Activated CD8-positive, alpha-beta memory T cell treated with anti-CD3 and anti-CD28 coated beads for 24 hours (primary cell): ENCODE results near the gene P4HA2.

Source experiments
- DNase-seq: peaks from one replicate; pipeline ENCODE4 v3.0.0-alpha.2; 2020

P4HA2 gene

GRCh38 chr5:132221781-132222648 lies 5.6 kb downstream of the P4HA2 start:
- no peak for DNase-seq

- no peak for DNase-seq
Observed at GRCh38 chr5:132220491-132220890, 7.2 kb downstream of the P4HA2 start.

GRCh38 chr5:132219981-132220380 lies 7.7 kb downstream of the P4HA2 start:
- DNase-seq = no peak

GRCh38 chr5:132219289-132219970 lies 8.2 kb downstream of the P4HA2 start:
- DNase-seq = no peak

GRCh38 chr5:132218321-132218720 lies 9.3 kb downstream of the P4HA2 start:
- DNase-seq = no peak

GRCh38 chr5:132215329-132215728 lies 12.3 kb downstream of the P4HA2 start:
- no peak for DNase-seq

GRCh38 chr5:132214491-132214890 lies 13.2 kb downstream of the P4HA2 start:
- DNase-seq = no peak

- DNase-seq = no peak
Observed at GRCh38 chr5:132213666-132214065, 14.0 kb downstream of the P4HA2 start.

GRCh38 chr5:132211787-132212186 lies 15.9 kb downstream of the P4HA2 start:
- no peak for DNase-seq

- DNase-seq = no peak
Observed at GRCh38 chr5:132210944-132211343, 16.7 kb downstream of the P4HA2 start.

GRCh38 chr5:132209901-132210545 lies 17.6 kb downstream of the P4HA2 start:
- DNase-seq = no peak

- no peak for DNase-seq
Observed at GRCh38 chr5:132209131-132209530, 18.5 kb downstream of the P4HA2 start.

GRCh38 chr5:132207778-132208177 lies 19.9 kb downstream of the P4HA2 start:
- no peak for DNase-seq

- no peak for DNase-seq
Observed at GRCh38 chr5:132206782-132207181, 20.9 kb downstream of the P4HA2 start.

- DNase-seq = peak; percentile 15
Observed at GRCh38 chr5:132205385-132206125, 22.1 kb downstream of the P4HA2 start.

GRCh38 chr5:132204371-132205135 lies 23.1 kb downstream of the P4HA2 start:
- peak; percentile 47 for DNase-seq

- DNase-seq = peak; percentile 33
Observed at GRCh38 chr5:132203916-132204315, 23.7 kb downstream of the P4HA2 start.

- peak; percentile 24 for DNase-seq
Observed at GRCh38 chr5:132203464-132203818, 24.2 kb downstream of the P4HA2 start.

- peak; percentile 28 for DNase-seq
Observed at GRCh38 chr5:132202711-132203463, 24.8 kb downstream of the P4HA2 start.

- DNase-seq = peak; percentile 30
Observed at GRCh38 chr5:132199116-132199680, 28.5 kb downstream of the P4HA2 start.

- peak; percentile 24 for DNase-seq
Observed at GRCh38 chr5:132198571-132198970, 29.1 kb downstream of the P4HA2 start.
